Measurements from ENCODE around the gene LAGE3. TPM values are rescaled to one million over a fixed set of nuclear protein-coding genes. Genes with fewer than 3 reads are reported as not detected.

Gene LAGE3
- total and polyA plus RNA-seq, 2 experiments from 2014 or later = 42.9 to 49.2 TPM

- Histone ChIP-seq H3K79me2 (ENCODE audit: insufficient read depth) (peaks cover 36% of the 10 kb centered on the region), H3K4me1 (ENCODE audit: insufficient read depth) (no peaks in the 10 kb centered on the region), H3K27me3 (replicated peaks; ENCODE audit: insufficient read depth) (no peaks in the 10 kb centered on the region), H3K36me3 (ENCODE audit: low read depth) (no peaks in the 10 kb centered on the region), H3K4me3 (no peak overlapping the region), H3F3A (ENCODE audit: insufficient read depth) (no peaks in the 10 kb centered on the region), H2AFZ (no peak overlapping the region), H4K20me1 (ENCODE audit: insufficient read depth) (no peaks in the 10 kb centered on the region), H3K27ac (no peak overlapping the region), H3K9me3 (ENCODE audit: low read depth) (no peaks in the 10 kb centered on the region), H3K4me2 (ENCODE audit: unreplicated experiment) (no peak overlapping the region), H3K9ac (no peak overlapping the region), H3K9me2 (ENCODE audit: insufficient read depth) (no peaks in the 10 kb centered on the region)
- DNase-seq = no peak
- WGBS, 2 experiments (ENCODE audit: low coverage in 1 of 2, low lambda C conversion rate in 2 of 2, missing lambda C conversion rate in 2 of 2) = 98 to 99% methylated on average over 9 to 17 of the region's 19 CpGs
- TF ChIP-seq EZH2phosphoT487 (IDR thresholded peaks at IDR 0.05; ENCODE audit: insufficient read depth, low read depth) = no peak
- no peak for TF ChIP-seq EZH2 (IDR thresholded peaks at IDR 0.05; ENCODE audit: insufficient read depth, poor library complexity, severe bottlenecking)
- in situ Hi-C loops (cut with MboI) = no loop called here
Measured at GRCh38 chrX:154435171-154435733, 43.8 kb downstream of the LAGE3 start.

GRCh38 chrX:154434394-154435168 lies 44.5 kb downstream of the LAGE3 start:
- in situ Hi-C loops (cut with MboI) = no loop called here

DNA sequence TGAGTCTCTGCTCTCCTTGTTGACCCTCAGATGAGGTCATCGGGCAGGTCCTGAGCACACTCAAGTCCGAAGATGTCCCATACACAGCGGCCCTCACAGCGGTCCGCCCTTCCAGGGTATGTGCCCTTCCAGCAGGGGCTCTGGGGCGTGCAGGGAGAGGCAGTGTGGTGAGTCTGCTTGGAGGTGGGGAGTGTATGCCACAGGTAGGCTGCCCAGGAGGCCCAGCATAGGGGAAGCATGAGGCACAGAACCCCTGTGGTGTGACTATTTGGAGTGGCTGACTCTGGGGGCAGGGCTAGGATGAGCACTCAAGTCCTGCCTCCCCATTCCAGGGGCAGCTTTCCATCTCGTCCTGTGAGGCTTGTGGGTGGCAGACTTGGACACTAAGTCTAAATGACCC lies 45.5 kb downstream of the LAGE3 start:
- H3K9ac ChIP-seq = no peak overlapping the region

More at GRCh38 chrX:154434394-154435168, 44.5 kb downstream of the LAGE3 start:
- no peaks in the 10 kb centered on the region for H3F3A ChIP-seq (ENCODE audit: insufficient read depth)
- no peak overlapping the region for H2AFZ ChIP-seq
- H3K9me2 ChIP-seq (ENCODE audit: insufficient read depth) = no peaks in the 10 kb centered on the region
- no peak overlapping the region for H3K27ac ChIP-seq
- no peak for DNase-seq
- no peak overlapping the region for H3K9ac ChIP-seq
- no peak overlapping the region for H3K4me2 ChIP-seq (ENCODE audit: unreplicated experiment)
- TF ChIP-seq EZH2 (IDR thresholded peaks at IDR 0.05; ENCODE audit: insufficient read depth, poor library complexity, severe bottlenecking) (no peak), EZH2phosphoT487 (IDR thresholded peaks at IDR 0.05; ENCODE audit: insufficient read depth, low read depth) (no peak)
- H3K4me1 ChIP-seq (ENCODE audit: insufficient read depth) = no peaks in the 10 kb centered on the region
- no peaks in the 10 kb centered on the region for H3K27me3 ChIP-seq (replicated peaks; ENCODE audit: insufficient read depth)
- H3K4me3 ChIP-seq = no peak overlapping the region
- H4K20me1 ChIP-seq (ENCODE audit: insufficient read depth) = no peaks in the 10 kb centered on the region
- peaks cover 36% of the 10 kb centered on the region for H3K79me2 ChIP-seq (ENCODE audit: insufficient read depth)
- H3K9me3 ChIP-seq (ENCODE audit: low read depth) = no peaks in the 10 kb centered on the region
- 68 to 94% methylated on average over 4 of the region's 7 CpGs for WGBS, 2 experiments (ENCODE audit: low coverage in 1 of 2, low lambda C conversion rate in 2 of 2, missing lambda C conversion rate in 2 of 2)
- H3K36me3 ChIP-seq (ENCODE audit: low read depth) = no peaks in the 10 kb centered on the region

GRCh38 chrX:154432210-154432609 lies 46.9 kb downstream of the LAGE3 start:
- no peaks in the 10 kb centered on the region for H3F3A ChIP-seq (ENCODE audit: insufficient read depth)
- in situ Hi-C loops (cut with MboI) = no loop called here
- no peaks in the 10 kb centered on the region for H3K9me3 ChIP-seq (ENCODE audit: low read depth)
- H3K27ac ChIP-seq = no peak overlapping the region
- H3K27me3 ChIP-seq (replicated peaks; ENCODE audit: insufficient read depth) = no peaks in the 10 kb centered on the region
- no peak for TF ChIP-seq EZH2 (IDR thresholded peaks at IDR 0.05; ENCODE audit: insufficient read depth, poor library complexity, severe bottlenecking)
- TF ChIP-seq EZH2phosphoT487 (IDR thresholded peaks at IDR 0.05; ENCODE audit: insufficient read depth, low read depth) = no peak
- H2AFZ ChIP-seq = no peak overlapping the region
- peaks cover 31% of the 10 kb centered on the region for H3K79me2 ChIP-seq (ENCODE audit: insufficient read depth)
- DNase-seq = no peak
- H3K36me3 ChIP-seq (ENCODE audit: low read depth) = no peaks in the 10 kb centered on the region
- no peaks in the 10 kb centered on the region for H4K20me1 ChIP-seq (ENCODE audit: insufficient read depth)
- no peak overlapping the region for H3K4me3 ChIP-seq
- no peaks in the 10 kb centered on the region for H3K9me2 ChIP-seq (ENCODE audit: insufficient read depth)
- WGBS, 2 experiments (ENCODE audit: low coverage in 1 of 2, low lambda C conversion rate in 2 of 2, missing lambda C conversion rate in 2 of 2) = 96 to 100% methylated on average over 5 to 7 of the region's 8 CpGs
- no peak overlapping the region for H3K9ac ChIP-seq
- H3K4me1 ChIP-seq (ENCODE audit: insufficient read depth) = no peaks in the 10 kb centered on the region
- no peak overlapping the region for H3K4me2 ChIP-seq (ENCODE audit: unreplicated experiment)

More for the DNA sequence above, 45.5 kb downstream of the LAGE3 start:
- no peak overlapping the region for H3K4me2 ChIP-seq (ENCODE audit: unreplicated experiment)
- DNase-seq = no peak
- no peaks in the 10 kb centered on the region for H3K9me2 ChIP-seq (ENCODE audit: insufficient read depth)
- no peaks in the 10 kb centered on the region for H4K20me1 ChIP-seq (ENCODE audit: insufficient read depth)
- H2AFZ ChIP-seq = no peak overlapping the region
- H3K36me3 ChIP-seq (ENCODE audit: low read depth) = no peaks in the 10 kb centered on the region
- H3K27ac ChIP-seq = no peak overlapping the region
- H3K79me2 ChIP-seq (ENCODE audit: insufficient read depth) = peaks cover 36% of the 10 kb centered on the region
- WGBS, 2 experiments (ENCODE audit: low coverage in 1 of 2, low lambda C conversion rate in 2 of 2, missing lambda C conversion rate in 2 of 2) = 58 to 88% methylated on average over 3 to 7 of the region's 7 CpGs
- H3K9me3 ChIP-seq (ENCODE audit: low read depth) = no peaks in the 10 kb centered on the region
- H3K4me1 ChIP-seq (ENCODE audit: insufficient read depth) = no peaks in the 10 kb centered on the region
- in situ Hi-C loops (cut with MboI) = no loop called here
- H3K4me3 ChIP-seq = no peak overlapping the region
- H3K27me3 ChIP-seq (replicated peaks; ENCODE audit: insufficient read depth) = no peaks in the 10 kb centered on the region
- no peaks in the 10 kb centered on the region for H3F3A ChIP-seq (ENCODE audit: insufficient read depth)
- no peak for TF ChIP-seq EZH2 (IDR thresholded peaks at IDR 0.05; ENCODE audit: insufficient read depth, poor library complexity, severe bottlenecking)
- no peak for TF ChIP-seq EZH2phosphoT487 (IDR thresholded peaks at IDR 0.05; ENCODE audit: insufficient read depth, low read depth)

Data from GM23248 (cell line).